ENCODE measurements around the gene NEU4. TPM values are rescaled to one million over a fixed set of nuclear protein-coding genes. Genes with fewer than 3 reads are reported as not detected.
A peak's percentile ranks its signal among the peaks of the same experiment; 100 is the strongest.

Gene NEU4
- total RNA-seq, 4 donors from 2014 or later: 58.1 to 195 (median 93.9) TPM

GRCh38 chr2:241844831-241845578 lies 36.0 kb downstream of the NEU4 start:
- peak overlapping the region in 1 of 4 donors; percentile 63 for H3K27ac ChIP-seq
- H3K27me3 ChIP-seq: no peaks in the 10 kb centered on the region
- intact Hi-C loops (cut with DNase I; ENCODE audit: low total_unique reads) (loop anchor here (5.0 kb wide), 1 partner anchor 858 kb away; no protein-coding TSS in a partner anchor), in situ Hi-C loops (cut with MboI; ENCODE audit: low pct_ligation_motif_present in 1 of 4, low pct_unique_long_range_greater_than_20kb in 1 of 4, low sequenced_read_pairs in 3 of 4) (no loop called here)
- 83 to 86% methylated on average over 8 to 33 of the region's 37 CpGs for WGBS, 2 donors (ENCODE audit: low coverage in 1 of 2)
- peaks cover 0 to 20% (median 13%) of the 10 kb centered on the region in 4 donors for H3K4me1 ChIP-seq
- H3K9me3 ChIP-seq: no peaks in the 10 kb centered on the region
- no peak for DNase-seq
- no peaks in the 10 kb centered on the region for H3K36me3 ChIP-seq
- peak overlapping the region in 2 of 4 donors; percentile 35 to 48 for H3K4me3 ChIP-seq
- no peak for TF ChIP-seq CTCF (IDR thresholded peaks at IDR 0.05)
- TF ChIP-seq POLR2AphosphoS5 (IDR thresholded peaks at IDR 0.05): no peak

GRCh38 chr2:241846406-241846805 lies 37.4 kb downstream of the NEU4 start:
- Histone ChIP-seq H3K9me3 (no peaks in the 10 kb centered on the region), H3K27ac (no peak overlapping the region), H3K4me3 (no peak overlapping the region), H3K27me3 (no peaks in the 10 kb centered on the region), H3K36me3 (no peaks in the 10 kb centered on the region), H3K4me1 (peaks cover 0 to 20% (median 13%) of the 10 kb centered on the region in 4 donors)
- in situ Hi-C loops (cut with MboI; ENCODE audit: low pct_ligation_motif_present in 1 of 4, low pct_unique_long_range_greater_than_20kb in 1 of 4, low sequenced_read_pairs in 3 of 4) (no loop called here), intact Hi-C loops (cut with DNase I; ENCODE audit: low total_unique reads) (loop anchor here (5.0 kb wide), 1 partner anchor 859 kb away; no protein-coding TSS in a partner anchor)
- TF ChIP-seq EP300 (IDR thresholded peaks at IDR 0.05; ENCODE audit: low read depth): no peak
- TF ChIP-seq CTCF (IDR thresholded peaks at IDR 0.05): no peak
- TF ChIP-seq POLR2A (IDR thresholded peaks at IDR 0.05): no peak
- no peak for TF ChIP-seq POLR2AphosphoS5 (IDR thresholded peaks at IDR 0.05)
- 74 to 88% methylated on average over 9 to 20 of the region's 22 CpGs for WGBS, 2 donors (ENCODE audit: low coverage in 1 of 2)
- DNase-seq: no peak

GRCh38 chr2:241848761-241849615 lies 40.0 kb downstream of the NEU4 start:
- WGBS, 2 donors (ENCODE audit: low coverage in 1 of 2): 88% methylated on average over 30 of the region's 39 CpGs; no CpG with 5 or more reads in 1 of the 2 donors

More at GRCh38 chr2:241848761-241849615, 40.0 kb downstream of the NEU4 start:
- H3K27ac ChIP-seq: no peak overlapping the region
- H3K9me3 ChIP-seq: no peaks in the 10 kb centered on the region
- no peak overlapping the region for H3K4me3 ChIP-seq
- in situ Hi-C loops (cut with MboI; ENCODE audit: low pct_ligation_motif_present in 1 of 4, low pct_unique_long_range_greater_than_20kb in 1 of 4, low sequenced_read_pairs in 3 of 4): no loop called here
- H3K27me3 ChIP-seq: no peaks in the 10 kb centered on the region
- intact Hi-C loops (cut with DNase I; ENCODE audit: low total_unique reads): loop anchor here (5.0 kb wide), 1 partner anchor 862 kb away; no protein-coding TSS in a partner anchor
- peaks cover 0 to 12% (median 10%) of the 10 kb centered on the region in 4 donors for H3K4me1 ChIP-seq
- DNase-seq: no peak
- TF ChIP-seq POLR2A (IDR thresholded peaks at IDR 0.05) (no peak), CTCF (IDR thresholded peaks at IDR 0.05) (no peak), POLR2AphosphoS5 (IDR thresholded peaks at IDR 0.05) (no peak), EP300 (IDR thresholded peaks at IDR 0.05; ENCODE audit: low read depth) (no peak)
- no peaks in the 10 kb centered on the region for H3K36me3 ChIP-seq

Data from transverse colon (tissue), 4 donors.